ENCODE data around the gene WFDC12. TPM values are rescaled to one million over a fixed set of nuclear protein-coding genes. Genes with fewer than 3 reads are reported as not detected.
A peak's percentile ranks its signal among the peaks of the same experiment; 100 is the strongest.

WFDC12 gene
- polyA plus RNA-seq, 1 donor (not counting 4 experiments of a cell fraction or from before 2014, with no cell fraction given) = 1.8 TPM

- DNase-seq (ENCODE audit: low read depth, low spot score) (no peak), FAIRE-seq (no peak)
- no peak overlapping the region for H3K4me2 ChIP-seq (ENCODE audit: control insufficient read depth, extremely low read depth, insufficient read depth, low read depth, low read length)
- H3K4me3 ChIP-seq (ENCODE audit: control insufficient read depth in 2 of 3, extremely low read depth in 1 of 3, insufficient read depth in 2 of 3, low read depth in 1 of 3, low read length in 3 of 3) = no peak overlapping the region
- TF ChIP-seq CTCF (optimal IDR thresholded peaks at IDR 0.05 in 1 of 3, IDR thresholded peaks at IDR 0.05 in 1 of 3, conservative IDR thresholded peaks at IDR 0.05 in 1 of 3; ENCODE audit: extremely low read depth in 1 of 3, insufficient read depth in 2 of 3, low read length in 3 of 3) (peak in 1 of 3 experiments; percentile 2), EZH2 (IDR thresholded peaks at IDR 0.05; ENCODE audit: low read length) (no peak)
- peaks cover 9% of the 10 kb centered on the region for H3K4me1 ChIP-seq (ENCODE audit: control insufficient read depth, extremely low read depth, insufficient read depth, low read length)
- dilution Hi-C loops (cut with MboI; ENCODE audit: extremely low pct_ligation_motif_present, low sequenced_read_pairs) = no loop called here
- H3K9ac ChIP-seq (ENCODE audit: control insufficient read depth, extremely low read depth, insufficient read depth, low read length) = no peak overlapping the region
- H3K9me1 ChIP-seq (ENCODE audit: control insufficient read depth, extremely low read depth, insufficient read depth, low read length) = no peaks in the 10 kb centered on the region
- H3K79me2 ChIP-seq (ENCODE audit: control insufficient read depth, insufficient read depth, low read length) = no peaks in the 10 kb centered on the region
- H3K27ac ChIP-seq (ENCODE audit: control insufficient read depth, insufficient read depth, low read length) = no peak overlapping the region
- H4K20me1 ChIP-seq (ENCODE audit: control insufficient read depth, extremely low read depth, insufficient read depth, low read length) = no peaks in the 10 kb centered on the region
- H3K36me3 ChIP-seq (ENCODE audit: control insufficient read depth in 2 of 2, extremely low read depth in 1 of 2, insufficient read depth in 2 of 2, low read length in 2 of 2) = no peaks in the 10 kb centered on the region
- no peaks in the 10 kb centered on the region for H3K9me3 ChIP-seq (ENCODE audit: control insufficient read depth, low read depth, low read length)
- no peak overlapping the region for H2AFZ ChIP-seq (ENCODE audit: control insufficient read depth, low read length)
- H3K27me3 ChIP-seq (ENCODE audit: control insufficient read depth, extremely low read depth, insufficient read depth, low read length) = no peaks in the 10 kb centered on the region
Observed at GRCh38 chr20:45154183-45154582, 29.9 kb upstream of the WFDC12 start.

- no peaks in the 10 kb centered on the region for H3K79me2 ChIP-seq (ENCODE audit: control insufficient read depth, insufficient read depth, low read length)
- peaks cover 9% of the 10 kb centered on the region for H3K4me1 ChIP-seq (ENCODE audit: control insufficient read depth, extremely low read depth, insufficient read depth, low read length)
- FAIRE-seq (no peak), DNase-seq (ENCODE audit: low read depth, low spot score) (no peak)
- H3K9me1 ChIP-seq (ENCODE audit: control insufficient read depth, extremely low read depth, insufficient read depth, low read length) = no peaks in the 10 kb centered on the region
- H3K4me3 ChIP-seq (ENCODE audit: control insufficient read depth in 2 of 3, extremely low read depth in 1 of 3, insufficient read depth in 2 of 3, low read depth in 1 of 3, low read length in 3 of 3) = no peak overlapping the region
- H3K36me3 ChIP-seq (ENCODE audit: control insufficient read depth in 2 of 2, extremely low read depth in 1 of 2, insufficient read depth in 2 of 2, low read length in 2 of 2) = no peaks in the 10 kb centered on the region
- no peaks in the 10 kb centered on the region for H3K9me3 ChIP-seq (ENCODE audit: control insufficient read depth, low read depth, low read length)
- no peak overlapping the region for H2AFZ ChIP-seq (ENCODE audit: control insufficient read depth, low read length)
- TF ChIP-seq EZH2 (IDR thresholded peaks at IDR 0.05; ENCODE audit: low read length) = no peak
- TF ChIP-seq CTCF (optimal IDR thresholded peaks at IDR 0.05 in 1 of 3, IDR thresholded peaks at IDR 0.05 in 1 of 3, conservative IDR thresholded peaks at IDR 0.05 in 1 of 3; ENCODE audit: extremely low read depth in 1 of 3, insufficient read depth in 2 of 3, low read length in 3 of 3) = no peak
- dilution Hi-C loops (cut with MboI; ENCODE audit: extremely low pct_ligation_motif_present, low sequenced_read_pairs) = no loop called here
- H4K20me1 ChIP-seq (ENCODE audit: control insufficient read depth, extremely low read depth, insufficient read depth, low read length) = no peaks in the 10 kb centered on the region
- H3K27ac ChIP-seq (ENCODE audit: control insufficient read depth, insufficient read depth, low read length) = no peak overlapping the region
- no peak overlapping the region for H3K4me2 ChIP-seq (ENCODE audit: control insufficient read depth, extremely low read depth, insufficient read depth, low read depth, low read length)
- peaks cover 2% of the 10 kb centered on the region for H3K27me3 ChIP-seq (ENCODE audit: control insufficient read depth, extremely low read depth, insufficient read depth, low read length)
- H3K9ac ChIP-seq (ENCODE audit: control insufficient read depth, extremely low read depth, insufficient read depth, low read length) = no peak overlapping the region
Observed at GRCh38 chr20:45153752-45154151, 29.5 kb upstream of the WFDC12 start.

Data from keratinocyte (primary cell).